Mammary epithelial cell (primary cell): ENCODE measurements around the gene AVPI1.

Experiments used
- EZH2 ChIP-seq: IDR thresholded peaks from 2 replicates; pipeline ENCODE4 v1.6.1; 2012; ENCODE audit warnings: low read length, inconsistent platforms, borderline replicate concordance
- TF ChIP-seq, protein P1 (sequence below), 2 donors: IDR thresholded peaks in 1 of 2; conservative IDR thresholded peaks in 1 of 2; 2 replicates each; pipeline ENCODE4 v1.5.1; 2011 to 2012; ENCODE audit warnings: inconsistent platforms in 2 of 2, low read length in 2 of 2, mild to moderate bottlenecking in 2 of 2, control low read depth in 1 of 2, low read depth in 1 of 2; ENCODE audit not compliant: insufficient read depth in 1 of 2; ENCODE audit errors: extremely low read depth in 1 of 2

DNA sequence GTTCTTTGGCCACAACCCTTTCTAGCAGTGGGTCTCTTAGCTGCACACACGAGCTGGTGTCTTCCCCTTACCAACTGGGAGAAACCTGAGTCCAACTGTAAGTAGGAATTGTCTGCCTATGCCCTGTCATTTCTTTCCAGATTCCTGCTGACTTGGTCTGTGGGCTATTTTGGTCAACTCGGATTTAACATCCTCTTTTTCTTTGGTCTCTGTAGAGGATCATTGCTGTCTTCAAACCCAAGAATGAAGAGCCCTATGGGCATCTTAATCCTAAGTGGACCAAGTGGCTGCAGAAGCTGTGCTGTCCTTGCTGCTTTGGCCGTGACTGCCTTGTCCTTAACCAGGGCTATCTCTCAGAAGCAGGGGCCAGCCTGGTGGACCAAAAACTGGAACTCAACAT lies 36.3 kb downstream of the AVPI1 start:
- TF ChIP-seq, protein P1, sequence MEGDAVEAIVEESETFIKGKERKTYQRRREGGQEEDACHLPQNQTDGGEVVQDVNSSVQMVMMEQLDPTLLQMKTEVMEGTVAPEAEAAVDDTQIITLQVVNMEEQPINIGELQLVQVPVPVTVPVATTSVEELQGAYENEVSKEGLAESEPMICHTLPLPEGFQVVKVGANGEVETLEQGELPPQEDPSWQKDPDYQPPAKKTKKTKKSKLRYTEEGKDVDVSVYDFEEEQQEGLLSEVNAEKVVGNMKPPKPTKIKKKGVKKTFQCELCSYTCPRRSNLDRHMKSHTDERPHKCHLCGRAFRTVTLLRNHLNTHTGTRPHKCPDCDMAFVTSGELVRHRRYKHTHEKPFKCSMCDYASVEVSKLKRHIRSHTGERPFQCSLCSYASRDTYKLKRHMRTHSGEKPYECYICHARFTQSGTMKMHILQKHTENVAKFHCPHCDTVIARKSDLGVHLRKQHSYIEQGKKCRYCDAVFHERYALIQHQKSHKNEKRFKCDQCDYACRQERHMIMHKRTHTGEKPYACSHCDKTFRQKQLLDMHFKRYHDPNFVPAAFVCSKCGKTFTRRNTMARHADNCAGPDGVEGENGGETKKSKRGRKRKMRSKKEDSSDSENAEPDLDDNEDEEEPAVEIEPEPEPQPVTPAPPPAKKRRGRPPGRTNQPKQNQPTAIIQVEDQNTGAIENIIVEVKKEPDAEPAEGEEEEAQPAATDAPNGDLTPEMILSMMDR (conservative IDR thresholded peaks at IDR 0.05 in 1 of 2, IDR thresholded peaks at IDR 0.05 in 1 of 2; ENCODE audit: extremely low read depth in 1 of 2, insufficient read depth in 1 of 2, low read depth in 1 of 2, low read length in 2 of 2), result no peak
- TF ChIP-seq EZH2, result no peak
